GM12874 (cell line): Measurements from ENCODE around the gene P2RX1.

Experiments used
- TF ChIP-seq, protein P1 (sequence below): IDR thresholded peaks from 2 replicates; pipeline ENCODE4 v1.5.1; 2011; ENCODE audit warnings: low read depth, mild to moderate bottlenecking, control low read depth, low read length, moderate library complexity; ENCODE audit not compliant: insufficient read depth

The P2RX1 gene

DNA sequence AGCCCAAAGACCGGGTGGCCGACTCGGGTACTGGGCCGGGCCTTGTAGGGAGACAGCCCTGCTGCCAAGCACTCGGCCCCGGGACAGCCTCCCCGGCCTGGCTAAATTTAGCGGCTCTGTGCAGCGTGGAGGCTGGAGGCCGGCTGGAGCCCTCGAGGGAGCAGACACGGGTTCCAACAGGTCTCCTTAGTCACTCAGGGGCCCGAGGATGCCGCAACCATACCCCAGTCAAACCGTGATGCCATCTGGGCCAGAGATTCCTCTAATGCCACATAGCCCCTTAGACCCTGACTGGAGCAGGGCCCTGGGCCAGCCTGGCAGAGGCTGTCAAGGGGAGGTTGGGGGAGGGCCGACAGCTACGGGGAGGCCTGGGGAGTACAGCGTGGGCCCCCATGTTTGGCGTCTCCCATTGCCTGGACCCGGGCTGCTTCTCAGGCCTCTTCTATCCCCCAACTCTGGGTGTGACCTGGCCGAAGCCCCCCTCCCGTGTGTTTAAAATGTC is 2.9 kb upstream of the P2RX1 start:
- TF ChIP-seq, protein P1, sequence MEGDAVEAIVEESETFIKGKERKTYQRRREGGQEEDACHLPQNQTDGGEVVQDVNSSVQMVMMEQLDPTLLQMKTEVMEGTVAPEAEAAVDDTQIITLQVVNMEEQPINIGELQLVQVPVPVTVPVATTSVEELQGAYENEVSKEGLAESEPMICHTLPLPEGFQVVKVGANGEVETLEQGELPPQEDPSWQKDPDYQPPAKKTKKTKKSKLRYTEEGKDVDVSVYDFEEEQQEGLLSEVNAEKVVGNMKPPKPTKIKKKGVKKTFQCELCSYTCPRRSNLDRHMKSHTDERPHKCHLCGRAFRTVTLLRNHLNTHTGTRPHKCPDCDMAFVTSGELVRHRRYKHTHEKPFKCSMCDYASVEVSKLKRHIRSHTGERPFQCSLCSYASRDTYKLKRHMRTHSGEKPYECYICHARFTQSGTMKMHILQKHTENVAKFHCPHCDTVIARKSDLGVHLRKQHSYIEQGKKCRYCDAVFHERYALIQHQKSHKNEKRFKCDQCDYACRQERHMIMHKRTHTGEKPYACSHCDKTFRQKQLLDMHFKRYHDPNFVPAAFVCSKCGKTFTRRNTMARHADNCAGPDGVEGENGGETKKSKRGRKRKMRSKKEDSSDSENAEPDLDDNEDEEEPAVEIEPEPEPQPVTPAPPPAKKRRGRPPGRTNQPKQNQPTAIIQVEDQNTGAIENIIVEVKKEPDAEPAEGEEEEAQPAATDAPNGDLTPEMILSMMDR = no peak

DNA sequence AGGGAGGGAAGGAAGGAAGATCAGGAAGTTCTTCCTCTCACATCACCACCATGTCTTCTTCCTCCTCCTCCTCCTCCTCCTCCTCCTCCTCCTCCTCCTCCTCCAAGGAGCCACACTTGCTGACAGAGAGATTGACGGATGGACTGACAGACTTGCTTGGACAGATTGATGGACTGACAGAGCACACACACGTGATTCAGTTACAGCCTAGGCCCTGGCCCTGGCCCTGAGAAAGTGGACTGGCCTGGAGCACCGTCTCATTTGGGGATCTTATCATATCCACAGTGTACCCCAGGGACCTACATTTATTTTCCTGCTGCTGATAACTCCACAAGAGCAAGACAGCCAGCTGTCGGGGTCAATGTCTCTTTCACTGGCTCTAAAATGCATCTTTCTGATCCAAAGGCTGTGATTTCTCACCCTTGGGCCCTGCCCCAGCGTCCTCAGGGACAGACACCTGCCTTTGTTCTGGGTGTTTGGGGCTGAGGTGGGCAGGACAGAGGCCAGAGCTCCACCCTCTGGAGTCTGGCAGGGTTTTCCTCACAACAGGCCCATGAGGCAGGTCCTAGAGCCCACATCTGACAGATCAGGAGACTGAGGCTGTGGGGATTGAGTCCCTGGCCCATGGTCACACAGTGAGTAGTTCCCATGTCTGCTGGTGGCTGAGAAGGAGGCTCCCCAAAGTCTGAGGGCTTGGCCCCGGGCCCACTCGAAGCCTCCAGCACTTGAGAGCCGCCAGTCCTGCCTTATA is 2.3 kb upstream of the P2RX1 start:
- TF ChIP-seq, protein P1 = no peak

DNA sequence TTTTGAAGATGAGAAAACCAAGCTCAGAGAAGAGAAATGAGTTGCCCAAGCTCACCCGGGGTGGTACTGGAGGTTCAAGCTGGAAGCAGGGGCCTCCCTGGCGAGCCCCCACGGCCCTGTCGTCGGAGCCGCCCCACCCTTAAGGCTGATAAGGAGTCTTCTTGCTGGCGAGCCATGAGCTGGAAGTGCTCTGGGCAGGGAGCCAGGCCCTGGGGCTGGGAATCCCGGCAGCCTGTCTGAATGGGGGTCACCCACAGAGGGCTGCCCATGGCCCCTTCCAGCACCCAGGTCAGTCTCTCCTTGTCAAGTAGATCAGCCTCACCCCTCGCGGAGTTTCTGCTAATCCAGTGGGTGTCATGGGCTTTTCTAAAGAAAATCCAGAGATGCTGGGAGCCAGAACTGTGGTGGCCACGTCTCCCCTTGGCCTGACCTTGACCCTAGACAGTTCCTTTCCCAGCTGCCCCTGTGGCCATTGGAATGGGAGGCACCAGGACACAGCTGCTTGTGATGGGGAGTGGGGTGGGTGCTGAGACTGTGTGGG is 1.2 kb upstream of the P2RX1 start:
- TF ChIP-seq, protein P1 = no peak

DNA sequence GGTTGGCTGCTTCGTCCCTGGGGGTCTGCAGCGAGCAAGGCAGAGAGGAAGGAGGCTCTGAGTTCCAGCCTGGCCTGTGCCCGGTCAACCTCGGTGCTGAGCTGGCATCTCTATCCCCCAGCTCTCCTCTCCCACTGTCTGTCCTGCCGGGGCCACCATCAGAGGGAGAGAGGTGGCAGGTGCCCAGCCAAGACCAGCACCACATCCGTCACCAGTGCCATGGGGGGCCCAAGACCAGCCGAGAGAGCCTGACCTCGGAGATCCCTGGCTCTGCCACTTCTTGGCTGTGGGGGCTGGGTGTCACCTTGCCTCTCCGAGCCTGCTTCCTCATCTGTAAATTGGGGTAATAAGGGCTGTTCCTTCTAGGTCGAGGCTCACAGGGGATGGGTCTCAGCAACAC is 560 bp upstream of the P2RX1 start:
- TF ChIP-seq, protein P1 = no peak

DNA sequence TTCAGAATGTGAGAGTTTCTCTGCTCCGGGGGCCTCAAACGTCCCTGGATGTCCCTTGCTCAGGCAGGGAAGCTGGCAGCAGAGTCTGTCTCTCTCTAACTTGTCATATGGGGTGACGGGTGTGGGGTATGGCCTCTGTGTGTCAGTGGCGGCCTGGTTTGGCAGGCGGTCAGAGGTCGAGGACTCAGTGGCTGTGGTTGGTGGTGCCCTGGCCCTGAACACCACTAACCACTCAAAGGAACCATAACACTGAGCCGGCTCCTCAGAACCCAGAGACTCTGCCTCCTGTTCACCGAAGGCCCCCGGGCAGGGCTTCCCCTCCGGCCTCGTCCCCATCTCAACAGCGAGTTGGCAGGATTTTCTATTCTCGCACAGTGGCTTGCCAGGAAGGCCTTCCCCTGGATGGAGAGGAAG is 677 bp downstream of the P2RX1 start:
- TF ChIP-seq, protein P1 = no peak

DNA sequence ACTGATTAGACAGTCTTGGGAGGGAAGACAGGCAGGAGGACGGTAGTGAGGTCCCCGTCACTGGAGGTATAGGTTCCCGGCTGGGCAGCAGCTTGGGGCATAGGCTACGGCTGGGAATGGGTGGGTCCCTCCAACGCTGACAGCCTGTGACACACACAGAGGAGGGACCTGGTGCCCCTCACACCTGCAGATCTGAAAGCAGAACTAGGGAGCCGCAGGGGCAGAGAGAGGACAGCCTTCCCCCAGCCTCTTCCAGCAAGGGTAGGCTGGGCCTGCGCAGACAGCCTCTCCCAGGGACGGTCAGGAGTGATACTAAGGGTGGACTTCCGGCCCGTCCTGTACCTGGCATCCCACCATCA is 2.0 kb downstream of the P2RX1 start:
- TF ChIP-seq, protein P1 = no peak

DNA sequence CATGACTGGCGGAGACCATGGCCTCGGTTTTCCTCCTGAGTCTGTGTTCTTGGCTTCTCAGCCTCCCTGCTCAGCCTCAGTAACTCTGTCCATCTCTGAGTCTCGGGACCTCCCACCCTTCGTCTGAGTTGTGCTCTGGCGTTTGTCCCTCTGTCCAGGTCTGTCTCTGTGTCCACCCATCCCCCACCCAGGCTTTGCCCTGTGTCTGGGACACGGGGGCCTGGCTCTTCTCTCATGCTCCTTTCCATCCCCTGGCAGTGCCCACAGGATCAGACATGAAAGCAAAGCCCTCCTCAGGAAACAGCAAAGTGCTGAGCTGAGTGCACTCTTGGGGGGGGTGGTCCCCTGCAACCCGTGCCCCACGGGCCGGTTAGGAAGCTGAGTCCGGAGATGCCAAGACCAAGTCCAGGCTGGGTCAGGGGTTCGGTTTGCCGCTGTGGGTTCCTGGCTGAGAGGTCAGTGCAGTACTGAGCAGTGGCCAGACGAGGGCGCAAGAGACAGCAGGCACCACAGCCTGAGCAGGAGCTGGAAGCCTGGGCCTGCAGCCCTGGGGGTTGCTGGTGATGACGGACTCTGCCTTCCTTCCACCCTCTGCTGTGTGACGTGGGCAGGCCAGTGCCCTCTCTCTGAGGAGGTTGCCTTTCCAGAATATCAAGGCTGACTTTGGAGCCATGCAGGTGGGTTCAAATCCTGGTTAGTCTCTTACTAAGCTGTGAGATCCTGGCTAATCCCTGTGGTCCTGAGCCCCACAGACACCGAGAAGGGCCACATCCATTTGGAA is 2.5 kb downstream of the P2RX1 start:
- TF ChIP-seq, protein P1 = peak; percentile 99
